Testis (tissue), 3 donors: ENCODE results near the gene BABAM2. TPM values are rescaled to one million over a fixed set of nuclear protein-coding genes. Genes with fewer than 3 reads are reported as not detected.
A peak's percentile ranks its signal among the peaks of the same experiment; 100 is the strongest.

Source experiments
- DNase-seq: peaks from one replicate; pipeline ENCODE4 v3.0.0-alpha.2; 2019
- H3K27ac ChIP-seq, 2 donors: fragments of 200-600 bp; sonication (generic); one replicate each; pipeline ENCODE4 v1.5.1; 2019
- H3K27me3 ChIP-seq: fragments of 200-600 bp; sonication (generic); one replicate; pipeline ENCODE4 v1.5.1; 2019
- H3K36me3 ChIP-seq: fragments of 200-600 bp; sonication (generic); one replicate; pipeline ENCODE4 v1.5.1; 2017; ENCODE audit warnings: low read depth; ENCODE audit errors: missing control alignments
- H3K4me1 ChIP-seq: fragments of 200-600 bp; sonication (generic); one replicate; pipeline ENCODE4 v1.5.1; 2019
- H3K4me3 ChIP-seq, 2 donors: fragments of 200-600 bp; sonication (generic); one replicate each; pipeline ENCODE4 v1.5.1; 2017 to 2019
- H3K9me3 ChIP-seq: fragments of 200-600 bp; sonication (generic); one replicate; pipeline ENCODE4 v1.5.1; 2017
- CTCF ChIP-seq, 3 experiments: fragments of 450-650 bp in 2 of 3; fragments of 200-600 bp in 1 of 3; sonication (generic) in 1 of 3; IDR thresholded peaks; one replicate each; pipeline ENCODE4 v1.5.1; 2016 to 2019; ENCODE audit warnings: antibody characterized with exemption in 3 of 3, mild to moderate bottlenecking in 2 of 3, moderate library complexity in 1 of 3
- POLR2A ChIP-seq: fragments of 450-650 bp; IDR thresholded peaks from one replicate; pipeline ENCODE4 v1.6.1; 2017; ENCODE audit warnings: antibody characterized with exemption, mild to moderate bottlenecking, moderate library complexity
- WGBS, 2 donors: methylation state at CpG; one replicate each; pipeline ENCODE4 v1.1.5; 2018; 5-methylcytosine and 5-hydroxymethylcytosine counted together
- intact Hi-C: fragments of 100-400 bp; cut with DNase I; formaldehyde crosslinking; loops from one replicate; pipeline ENCODE4 v1.15.1; 2023; ENCODE audit warnings: low total_unique reads
- polyA plus RNA-seq: library from polyadenylated mRNA; stranded (reverse); fragments of 350-450 nt; fragmentation: Illumina TruSeq; extraction: RNeasy Lipid Tissue Mini Kit (QIAGEN cat#74804); gene quantifications from one replicate; pipeline ENCODE4 v1.2.3, GENCODE V29; 2014; ENCODE audit warnings: low read depth, low replicate concordance; ENCODE audit not compliant: insufficient read depth
- total RNA-seq, 2 donors: library from RNA; depleted of rRNA; stranded (reverse); fragments of >200 nt; gene quantifications; one replicate each; pipeline ENCODE4 v1.2.3, GENCODE V29; 2016

The BABAM2 gene
- total and polyA plus RNA-seq, 3 donors from 2014 or later, result 49.2 to 70.6 (median 59.1) TPM

- TF ChIP-seq POLR2A (no peak), CTCF (IDR thresholded peaks at IDR 0.05) (no peak)
- no peaks in the 10 kb centered on the region for H3K36me3 ChIP-seq
- intact Hi-C loops, result no loop called here
- H3K27ac ChIP-seq, result peak overlapping the region; percentile 92 to 97
- H3K4me3 ChIP-seq, result peak overlapping the region; percentile 83 to 84
- H3K4me1 ChIP-seq, result peaks cover 4% of the 10 kb centered on the region
- no peaks in the 10 kb centered on the region for H3K27me3 ChIP-seq
- H3K9me3 ChIP-seq, result no peaks in the 10 kb centered on the region
- peak; percentile 16 for DNase-seq
- 10 to 11% methylated on average over 9 to 10 of the region's 10 CpGs for WGBS, 2 donors
These were observed 769 bp upstream of the BABAM2 start for GRCh38 chr2:27889774-27890145.

GRCh38 chr2:27890924-27891672, 569 bp downstream of the BABAM2 start:
- Histone ChIP-seq H3K9me3 (no peaks in the 10 kb centered on the region), H3K27ac (peak overlapping the region; percentile 92 to 97), H3K27me3 (no peaks in the 10 kb centered on the region), H3K4me1 (peaks cover 4% of the 10 kb centered on the region), H3K4me3 (peak overlapping the region; percentile 83 to 84), H3K36me3 (no peaks in the 10 kb centered on the region)
- WGBS, 2 donors, result 14 to 16% methylated on average over 24 of the region's 24 CpGs
- TF ChIP-seq CTCF (IDR thresholded peaks at IDR 0.05), result no peak
- TF ChIP-seq POLR2A, result no peak
- intact Hi-C loops, result no loop called here
- peak; percentile 87 for DNase-seq

- no peak for TF ChIP-seq CTCF (IDR thresholded peaks at IDR 0.05)
- no peak for TF ChIP-seq POLR2A
- no peaks in the 10 kb centered on the region for H3K36me3 ChIP-seq
- no peaks in the 10 kb centered on the region for H3K27me3 ChIP-seq
- peaks cover 4% of the 10 kb centered on the region for H3K4me1 ChIP-seq
- DNase-seq, result no peak
- 67 to 70% methylated on average over 5 of the region's 5 CpGs for WGBS, 2 donors
- H3K4me3 ChIP-seq, result no peak overlapping the region
- H3K9me3 ChIP-seq, result no peaks in the 10 kb centered on the region
- H3K27ac ChIP-seq, result peak overlapping the region in 1 of 2 donors; percentile 97
- intact Hi-C loops, result no loop called here
These were observed 1.2 kb downstream of the BABAM2 start for GRCh38 chr2:27891673-27892105.

DNA sequence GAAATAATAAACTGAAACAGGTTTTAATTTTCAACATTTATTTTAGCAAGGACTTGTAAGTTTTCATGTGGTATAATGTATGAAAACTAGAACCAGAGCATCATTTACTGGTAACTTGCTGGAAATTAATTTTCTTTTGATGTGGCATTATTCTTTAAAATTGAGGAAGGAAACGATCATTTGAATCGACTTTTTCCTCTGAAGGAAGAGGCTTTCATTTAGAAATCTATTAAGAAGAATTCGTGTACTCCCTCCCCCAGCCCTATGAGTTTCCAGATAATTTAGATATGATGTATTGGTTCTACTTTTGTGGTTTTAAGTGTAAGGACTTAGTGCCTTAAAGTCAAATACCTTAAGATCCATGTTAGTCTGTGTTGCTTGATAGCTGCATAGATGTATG, 2.5 kb downstream of the BABAM2 start:
- intact Hi-C loops, result no loop called here
- 76 to 81% methylated on average over 3 of the region's 3 CpGs for WGBS, 2 donors

More for the DNA sequence above, 2.5 kb downstream of the BABAM2 start:
- H3K4me3 ChIP-seq, result no peak overlapping the region
- H3K27ac ChIP-seq, result no peak overlapping the region
- no peaks in the 10 kb centered on the region for H3K9me3 ChIP-seq
- H3K27me3 ChIP-seq, result no peaks in the 10 kb centered on the region
- no peak for DNase-seq
- H3K4me1 ChIP-seq, result peaks cover 4% of the 10 kb centered on the region
- TF ChIP-seq POLR2A (no peak), CTCF (IDR thresholded peaks at IDR 0.05) (no peak)
- H3K36me3 ChIP-seq, result no peaks in the 10 kb centered on the region
